AG08395 (cell line): ENCODE results near the gene CENPF.
A peak's percentile ranks its signal among the peaks of the same experiment; 100 is the strongest.
"Not testable (repeated sequence)": the region's sequence is repeated elsewhere in the genome, so short reads cannot be mapped to it uniquely, and the experiment has no call there.

Experiments
- DNase-seq: peaks from one replicate; pipeline ENCODE4 v3.0.0; 2012; ENCODE audit warnings: mixed read lengths, low spot score

Gene CENPF

GRCh38 chr1:214584805-214585766, 17.9 kb upstream of the CENPF start:
- DNase-seq = peak; percentile 61

GRCh38 chr1:214586621-214587020, 16.4 kb upstream of the CENPF start:
- DNase-seq = no peak

GRCh38 chr1:214587165-214587564, 15.8 kb upstream of the CENPF start:
- DNase-seq = no peak

GRCh38 chr1:214588963-214589597, 13.9 kb upstream of the CENPF start:
- DNase-seq = no peak

- no peak for DNase-seq
Measured at GRCh38 chr1:214590696-214591095, 12.3 kb upstream of the CENPF start.

- not testable (repeated sequence) for DNase-seq
Measured at GRCh38 chr1:214591918-214592317, 11.1 kb upstream of the CENPF start.

- no peak for DNase-seq
Measured at GRCh38 chr1:214593158-214593557, 9.8 kb upstream of the CENPF start.

- peak; percentile 8 for DNase-seq
Measured at GRCh38 chr1:214603819-214604252, 841 bp downstream of the CENPF start.

- DNase-seq = peak; percentile 62
Measured at GRCh38 chr1:214604523-214604922, 1.5 kb downstream of the CENPF start.

- DNase-seq = not testable (repeated sequence)
Measured at GRCh38 chr1:214605484-214605883, 2.5 kb downstream of the CENPF start.

- DNase-seq = not testable (repeated sequence)
Measured at GRCh38 chr1:214605933-214606925, 3.2 kb downstream of the CENPF start.

GRCh38 chr1:214607492-214608215, 4.7 kb downstream of the CENPF start:
- DNase-seq = not testable (repeated sequence)

- DNase-seq = not testable (repeated sequence)
Measured at GRCh38 chr1:214608216-214608783, 5.3 kb downstream of the CENPF start.

- not testable (repeated sequence) for DNase-seq
Measured at GRCh38 chr1:214608817-214609216, 5.8 kb downstream of the CENPF start.

GRCh38 chr1:214609692-214610091, 6.7 kb downstream of the CENPF start:
- no peak for DNase-seq

GRCh38 chr1:214610136-214610535, 7.1 kb downstream of the CENPF start:
- DNase-seq = not testable (repeated sequence)

GRCh38 chr1:214615109-214615508, 12.1 kb downstream of the CENPF start:
- no peak for DNase-seq

- peak; percentile 16 for DNase-seq
Measured at GRCh38 chr1:214615871-214616270, 12.9 kb downstream of the CENPF start.

- no peak for DNase-seq
Measured at GRCh38 chr1:214617246-214617645, 14.3 kb downstream of the CENPF start.

GRCh38 chr1:214617843-214618242, 14.8 kb downstream of the CENPF start:
- DNase-seq = no peak

GRCh38 chr1:214621236-214621635, 18.2 kb downstream of the CENPF start:
- no peak for DNase-seq
